Smooth muscle cell of trachea (primary cell): ENCODE measurements around the gene ATG4C. TPM values are rescaled to one million over a fixed set of nuclear protein-coding genes. Genes with fewer than 3 reads are reported as not detected.

ENCODE experiments used
- total RNA-seq: library from RNA; depleted of rRNA; stranded (reverse); fragments of >200 nt; gene quantifications from 2 replicates; pipeline ENCODE4 v1.2.1, GENCODE V29; 2014

The ATG4C gene, protein sequence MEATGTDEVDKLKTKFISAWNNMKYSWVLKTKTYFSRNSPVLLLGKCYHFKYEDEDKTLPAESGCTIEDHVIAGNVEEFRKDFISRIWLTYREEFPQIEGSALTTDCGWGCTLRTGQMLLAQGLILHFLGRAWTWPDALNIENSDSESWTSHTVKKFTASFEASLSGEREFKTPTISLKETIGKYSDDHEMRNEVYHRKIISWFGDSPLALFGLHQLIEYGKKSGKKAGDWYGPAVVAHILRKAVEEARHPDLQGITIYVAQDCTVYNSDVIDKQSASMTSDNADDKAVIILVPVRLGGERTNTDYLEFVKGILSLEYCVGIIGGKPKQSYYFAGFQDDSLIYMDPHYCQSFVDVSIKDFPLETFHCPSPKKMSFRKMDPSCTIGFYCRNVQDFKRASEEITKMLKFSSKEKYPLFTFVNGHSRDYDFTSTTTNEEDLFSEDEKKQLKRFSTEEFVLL
- 9.6 and 9.7 TPM in 2 replicates for total RNA-seq

DNA sequence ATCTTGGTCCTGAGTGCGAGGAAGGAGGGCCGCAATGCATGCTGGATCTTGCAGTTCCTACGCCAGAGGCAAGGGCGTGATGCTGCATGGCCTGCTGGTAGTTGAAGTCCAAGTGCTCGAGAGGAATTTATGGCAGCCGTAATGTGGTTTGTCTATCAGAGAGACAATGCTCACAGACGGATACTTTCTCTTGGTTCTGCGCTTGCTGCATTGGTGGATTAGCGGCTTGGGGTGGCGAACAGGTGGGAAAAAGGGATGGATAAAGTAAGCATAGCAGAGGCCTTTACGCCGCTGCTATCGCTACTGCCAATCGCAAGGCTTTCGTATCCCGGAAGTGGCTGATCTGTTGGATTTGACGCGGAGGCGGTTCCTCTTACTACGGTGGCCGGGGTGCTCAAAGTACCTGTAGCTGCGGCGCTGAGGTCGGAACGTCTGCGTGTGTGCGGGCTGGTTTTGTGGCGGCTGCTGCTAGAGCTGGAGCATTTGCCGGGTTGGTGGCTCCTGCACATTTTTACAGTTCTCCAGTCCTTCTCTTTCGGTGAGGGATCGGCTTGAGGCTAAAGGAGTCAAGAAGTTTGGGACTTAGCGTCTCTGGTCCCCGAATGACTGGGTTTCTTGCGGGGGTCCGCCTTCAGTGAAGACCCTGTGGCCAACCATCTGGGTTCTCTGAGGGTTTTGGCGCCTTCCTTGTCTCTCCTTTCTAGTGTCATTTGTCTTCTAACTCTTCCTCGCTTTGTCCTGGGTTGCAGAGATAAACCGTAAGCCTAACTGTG, at the start of gene ATG4C:
Gene ATG4C (plus strand): TSS at position 397 of the 773 bp plus-strand sequence. CDS start 19,655 bp downstream, outside the sequence.

Other genes with a start within 250 kb of the ATG4C start
- gene ANGPTL3, start 186.6 kb upstream of the ATG4C start, total RNA-seq: not detected in 2 replicates
- gene DOCK7, start 95.7 kb upstream of the ATG4C start, total RNA-seq: 154 and 172 TPM in 2 replicates